Activated effector memory CD4-positive, alpha-beta T cell treated with anti-CD3 and anti-CD28 coated beads, Interleukin-2, amount 50 U/mL, for 16 hours (primary cell): ENCODE measurements around the gene SNX32.

ENCODE experiments used
- DNase-seq: peaks from one replicate; pipeline ENCODE4 v3.0.0-alpha.2; 2020

The SNX32 gene

GRCh38 chr11:65833297-65834030 is at the start of gene SNX32:
TSS of gene SNX32 (plus strand) at chr11:65833963. CDS start at chr11:65834066, 103 bp downstream.
- peak; percentile 98 for DNase-seq

- no peak for DNase-seq
Measured at GRCh38 chr11:65785319-65786007, 48.3 kb upstream of the SNX32 start.

- DNase-seq = peak; percentile 73
Measured at GRCh38 chr11:65786008-65786785, 47.6 kb upstream of the SNX32 start.

GRCh38 chr11:65786786-65787636 is 46.8 kb upstream of the SNX32 start, which contains the start of gene OVOL1:
TSS of gene OVOL1 (plus strand) at chr11:65787063. CDS start at chr11:65787374, 311 bp downstream.
- peak; percentile 76 for DNase-seq

- no peak for DNase-seq
Measured at GRCh38 chr11:65787649-65788622, 45.8 kb upstream of the SNX32 start.

GRCh38 chr11:65788821-65789220 is 44.9 kb upstream of the SNX32 start:
- DNase-seq = no peak

GRCh38 chr11:65789230-65790103 is 44.3 kb upstream of the SNX32 start:
- DNase-seq = no peak

- DNase-seq = no peak
Measured at GRCh38 chr11:65790104-65790901, 43.5 kb upstream of the SNX32 start.

GRCh38 chr11:65790902-65791650 is 42.7 kb upstream of the SNX32 start:
- no peak for DNase-seq

- DNase-seq = peak; percentile 81
Measured at GRCh38 chr11:65791719-65792213, 42.0 kb upstream of the SNX32 start.

- no peak for DNase-seq
Measured at GRCh38 chr11:65792456-65792855, 41.3 kb upstream of the SNX32 start.

GRCh38 chr11:65793144-65793581 is 40.6 kb upstream of the SNX32 start:
- no peak for DNase-seq

- DNase-seq = no peak
Measured at GRCh38 chr11:65793625-65794400, 40.0 kb upstream of the SNX32 start.

- DNase-seq = no peak
Measured at GRCh38 chr11:65794570-65795510, 38.9 kb upstream of the SNX32 start.

- DNase-seq = no peak
Measured at GRCh38 chr11:65796726-65797601, 36.8 kb upstream of the SNX32 start.
